Kidney epithelial cell (primary cell): Measurements from ENCODE around the gene SERP2. TPM values are rescaled to one million over a fixed set of nuclear protein-coding genes. Genes with fewer than 3 reads are reported as not detected.

ENCODE experiments used
- DNase-seq: peaks from one replicate; pipeline ENCODE4 v3.0.0-alpha.2; 2010; ENCODE audit warnings: low read depth
- H3K27me3 ChIP-seq: 2 replicates; pipeline ENCODE4 v1.6.0; 2011; ENCODE audit warnings: low read length; ENCODE audit not compliant: control insufficient read depth, insufficient read depth
- H3K36me3 ChIP-seq: 2 replicates; pipeline ENCODE4 v1.5.1; 2011; ENCODE audit warnings: low read length; ENCODE audit not compliant: control insufficient read depth, insufficient read depth
- H3K4me3 ChIP-seq: 2 replicates; pipeline ENCODE4 v1.5.1; 2011; ENCODE audit warnings: low read depth, mild to moderate bottlenecking, control low read depth, low read length
- CTCF ChIP-seq: IDR thresholded peaks from 2 replicates; pipeline ENCODE4 v1.5.1; 2011; ENCODE audit warnings: mild to moderate bottlenecking, moderate library complexity, low read length, control low read depth, inconsistent platforms; ENCODE audit not compliant: insufficient read depth, poor library complexity, severe bottlenecking
- total RNA-seq: library from RNA; depleted of rRNA; stranded (reverse); fragments of >200 nt; gene quantifications from 2 replicates; pipeline ENCODE4 v1.2.3, GENCODE V29; 2015

The SERP2 gene
- total RNA-seq, 1 donor from 2014 or later = 9.7 TPM

- H3K4me3 ChIP-seq = peak overlapping the region; percentile 82
- no peak for TF ChIP-seq CTCF
- DNase-seq = peak; percentile 93
- H3K27me3 ChIP-seq = no peaks in the 10 kb centered on the region
- H3K36me3 ChIP-seq = peaks cover 4% of the 10 kb centered on the region
Measured at GRCh38 chr13:44435142-44435918, 61.7 kb downstream of the SERP2 start.

- no peak for TF ChIP-seq CTCF
- Histone ChIP-seq H3K36me3 (peaks cover 4% of the 10 kb centered on the region), H3K4me3 (peak overlapping the region; percentile 82), H3K27me3 (no peaks in the 10 kb centered on the region)
- DNase-seq = no peak
Measured at GRCh38 chr13:44435919-44436510, 62.4 kb downstream of the SERP2 start.

- no peak for TF ChIP-seq CTCF
- DNase-seq = peak; percentile 77
- no peaks in the 10 kb centered on the region for H3K27me3 ChIP-seq
- peak overlapping the region; percentile 82 for H3K4me3 ChIP-seq
- peaks cover 4% of the 10 kb centered on the region for H3K36me3 ChIP-seq
Measured at GRCh38 chr13:44436589-44437337, 63.1 kb downstream of the SERP2 start.

- H3K27me3 ChIP-seq = no peaks in the 10 kb centered on the region
- peaks cover 4% of the 10 kb centered on the region for H3K36me3 ChIP-seq
- DNase-seq = no peak
- peak overlapping the region; percentile 82 for H3K4me3 ChIP-seq
- TF ChIP-seq CTCF = peak; percentile 22
Measured at GRCh38 chr13:44437356-44438233, 64.0 kb downstream of the SERP2 start.

GRCh38 chr13:44438234-44438579 is 64.6 kb downstream of the SERP2 start:
- Histone ChIP-seq H3K36me3 (peaks cover 4% of the 10 kb centered on the region), H3K27me3 (no peaks in the 10 kb centered on the region), H3K4me3 (no peak overlapping the region)
- DNase-seq = no peak
- no peak for TF ChIP-seq CTCF
